Trophoblast cell (in vitro differentiated cells and primary cell): ENCODE results near the gene OBP2A.

Experiments used
- DNase-seq, 2 donors: peaks; one replicate each; pipeline ENCODE4 v3.0.0-alpha.2; 2016
- H2AFZ ChIP-seq: 2 replicates; pipeline ENCODE4 v1.6.1; 2013; ENCODE audit warnings: low read length, moderate library complexity, mild to moderate bottlenecking; ENCODE audit not compliant: insufficient read depth, poor library complexity
- H2AK5ac ChIP-seq: 2 replicates; pipeline ENCODE4 v1.6.1; 2013; ENCODE audit warnings: mild to moderate bottlenecking, low read length
- H2BK120ac ChIP-seq: 2 replicates; pipeline ENCODE4 v1.6.1; 2013; ENCODE audit warnings: low read length, mild to moderate bottlenecking, moderate library complexity; ENCODE audit not compliant: insufficient read depth, poor library complexity
- H2BK12ac ChIP-seq: 2 replicates; pipeline ENCODE4 v1.6.1; 2013; ENCODE audit warnings: mild to moderate bottlenecking, low read length, moderate library complexity
- H2BK5ac ChIP-seq: 2 replicates; pipeline ENCODE4 v1.6.1; 2013; ENCODE audit warnings: low read length, low read depth, moderate library complexity, mild to moderate bottlenecking; ENCODE audit not compliant: poor library complexity
- H3K14ac ChIP-seq: 2 replicates; pipeline ENCODE4 v1.6.1; 2013; ENCODE audit warnings: mild to moderate bottlenecking, low read length
- H3K18ac ChIP-seq: 2 replicates; pipeline ENCODE4 v1.6.1; 2013; ENCODE audit warnings: mild to moderate bottlenecking, low read length
- H3K23ac ChIP-seq: 2 replicates; pipeline ENCODE4 v1.6.1; 2013; ENCODE audit warnings: low read length
- H3K27ac ChIP-seq: 2 replicates; pipeline ENCODE4 v1.5.1; 2013; ENCODE audit warnings: low read depth, mild to moderate bottlenecking, inconsistent platforms, low read length, moderate library complexity
- H3K27me3 ChIP-seq: 2 replicates; pipeline ENCODE4 v1.6.1; 2013; ENCODE audit warnings: inconsistent platforms, mild to moderate bottlenecking, low read length, moderate library complexity; ENCODE audit not compliant: insufficient read depth
- H3K36me3 ChIP-seq, 2 experiments: 1 replicate in 1 of 2; 2 replicates in 1 of 2; pipeline ENCODE4 v1.6.1; 2013; ENCODE audit warnings: low read length in 2 of 2, mild to moderate bottlenecking in 2 of 2, moderate library complexity in 1 of 2; ENCODE audit not compliant: insufficient read depth in 2 of 2, control insufficient read depth in 1 of 2
- H3K4ac ChIP-seq: 2 replicates; pipeline ENCODE4 v1.6.1; 2013; ENCODE audit warnings: low read depth, mild to moderate bottlenecking, low read length, moderate library complexity
- H3K4me1 ChIP-seq, 2 experiments: 1 replicate in 1 of 2; 2 replicates in 1 of 2; pipeline ENCODE4 v1.6.1; 2013; ENCODE audit warnings: low read length in 2 of 2, mild to moderate bottlenecking in 2 of 2, moderate library complexity in 1 of 2; ENCODE audit not compliant: insufficient read depth in 2 of 2, control insufficient read depth in 1 of 2
- H3K4me2 ChIP-seq: 2 replicates; pipeline ENCODE4 v1.6.1; 2013; ENCODE audit warnings: inconsistent platforms, mild to moderate bottlenecking, low read length, moderate library complexity
- H3K4me3 ChIP-seq: 2 replicates; pipeline ENCODE4 v1.5.1; 2013; ENCODE audit warnings: mild to moderate bottlenecking, low read depth, low read length, inconsistent platforms
- H3K79me1 ChIP-seq: one replicate; pipeline ENCODE4 v1.6.1; 2013; ENCODE audit warnings: low read length
- H3K79me2 ChIP-seq: 2 replicates; pipeline ENCODE4 v1.6.1; 2013; ENCODE audit warnings: low read length, mild to moderate bottlenecking; ENCODE audit not compliant: control insufficient read depth, insufficient read depth, poor library complexity
- H3K9ac ChIP-seq: 2 replicates; pipeline ENCODE4 v1.6.1; 2013; ENCODE audit warnings: mild to moderate bottlenecking, low read length
- H3K9me3 ChIP-seq: 2 replicates; pipeline ENCODE4 v1.6.1; 2013; ENCODE audit warnings: low read depth, mild to moderate bottlenecking, control low read depth, inconsistent platforms, low read length; ENCODE audit not compliant: insufficient read depth
- H4K12ac ChIP-seq: 2 replicates; pipeline ENCODE4 v1.6.1; 2013; ENCODE audit warnings: low read depth, mild to moderate bottlenecking, low read length, moderate library complexity
- H4K8ac ChIP-seq: 2 replicates; pipeline ENCODE4 v1.6.1; 2013; ENCODE audit warnings: low read depth, mild to moderate bottlenecking, low read length, moderate library complexity
- H4K91ac ChIP-seq: one replicate; pipeline ENCODE4 v1.6.1; 2013; ENCODE audit warnings: low read depth, mild to moderate bottlenecking, low read length, moderate library complexity
- WGBS: extraction: QIAGEN DNeasy Blood & Tissue Kit; methylation state at CpG from one replicate; pipeline ENCODE4 v1.1.7; 2013; ENCODE audit warnings: missing lambda C conversion rate; ENCODE audit not compliant: insufficient read length, insufficient coverage; ENCODE audit errors: extremely low coverage; 5-methylcytosine and 5-hydroxymethylcytosine counted together

The OBP2A gene

GRCh38 chr9:135587658-135588057, 41.7 kb downstream of the OBP2A start:
- no peaks in the 10 kb centered on the region for H3K36me3 ChIP-seq
- H2AK5ac ChIP-seq: no peak overlapping the region
- H3K4ac ChIP-seq: no peak overlapping the region
- no peak overlapping the region for H4K12ac ChIP-seq
- H3K18ac ChIP-seq: no peak overlapping the region
- no peak overlapping the region for H2BK12ac ChIP-seq
- no peak overlapping the region for H4K8ac ChIP-seq
- peaks cover 0 to 2% of the 10 kb centered on the region in 2 experiments for H3K4me1 ChIP-seq
- H3K9ac ChIP-seq: no peak overlapping the region
- H2BK120ac ChIP-seq: no peak overlapping the region
- H2AFZ ChIP-seq: no peak overlapping the region
- H3K9me3 ChIP-seq: peaks cover 2% of the 10 kb centered on the region
- no peak overlapping the region for H2BK5ac ChIP-seq
- no peaks in the 10 kb centered on the region for H3K79me1 ChIP-seq
- H3K27ac ChIP-seq: no peak overlapping the region
- no peaks in the 10 kb centered on the region for H3K27me3 ChIP-seq
- WGBS: no CpG with 5 or more reads among the region's 7 CpGs
- no peak overlapping the region for H4K91ac ChIP-seq
- no peak overlapping the region for H3K14ac ChIP-seq
- H3K79me2 ChIP-seq: no peaks in the 10 kb centered on the region
- H3K23ac ChIP-seq: no peak overlapping the region
- H3K4me3 ChIP-seq: no peak overlapping the region
- DNase-seq: no peak
- no peak overlapping the region for H3K4me2 ChIP-seq

GRCh38 chr9:135588371-135588770, 42.4 kb downstream of the OBP2A start:
- Histone ChIP-seq H2AFZ (no peak overlapping the region), H3K27ac (no peak overlapping the region), H4K91ac (no peak overlapping the region), H2BK5ac (no peak overlapping the region), H3K9ac (no peak overlapping the region), H3K79me2 (no peaks in the 10 kb centered on the region), H3K23ac (no peak overlapping the region), H3K14ac (no peak overlapping the region), H3K4ac (no peak overlapping the region), H4K8ac (no peak overlapping the region), H3K4me3 (no peak overlapping the region), H3K36me3 (no peaks in the 10 kb centered on the region), H3K9me3 (peaks cover 2% of the 10 kb centered on the region), H2BK12ac (no peak overlapping the region), H4K12ac (no peak overlapping the region), H3K27me3 (no peaks in the 10 kb centered on the region), H2BK120ac (no peak overlapping the region), H3K4me1 (peaks cover 0 to 2% of the 10 kb centered on the region in 2 experiments), H3K79me1 (no peaks in the 10 kb centered on the region), H3K4me2 (no peak overlapping the region), H3K18ac (no peak overlapping the region), H2AK5ac (no peak overlapping the region)
- no CpG with 5 or more reads among the region's 9 CpGs for WGBS
- no peak for DNase-seq

GRCh38 chr9:135588886-135589595, 43.1 kb downstream of the OBP2A start:
- Histone ChIP-seq H3K9ac (no peak overlapping the region), H2BK12ac (no peak overlapping the region), H4K12ac (no peak overlapping the region), H3K27ac (no peak overlapping the region), H3K23ac (no peak overlapping the region), H3K27me3 (no peaks in the 10 kb centered on the region), H3K4ac (no peak overlapping the region), H3K79me2 (no peaks in the 10 kb centered on the region), H3K79me1 (no peaks in the 10 kb centered on the region), H4K91ac (no peak overlapping the region), H2AK5ac (no peak overlapping the region), H2BK120ac (no peak overlapping the region), H3K18ac (no peak overlapping the region), H3K9me3 (peaks cover 2% of the 10 kb centered on the region), H3K14ac (no peak overlapping the region), H3K4me2 (no peak overlapping the region), H3K4me1 (peaks cover 0 to 2% of the 10 kb centered on the region in 2 experiments), H3K36me3 (no peaks in the 10 kb centered on the region), H2BK5ac (no peak overlapping the region), H4K8ac (no peak overlapping the region), H3K4me3 (no peak overlapping the region), H2AFZ (no peak overlapping the region)
- no peak for DNase-seq
- WGBS: no CpG with 5 or more reads among the region's 20 CpGs

- Histone ChIP-seq H4K8ac (no peak overlapping the region), H3K18ac (no peak overlapping the region), H3K27me3 (no peaks in the 10 kb centered on the region), H3K4me1 (peaks cover 0 to 2% of the 10 kb centered on the region in 2 experiments), H3K36me3 (no peaks in the 10 kb centered on the region), H4K91ac (no peak overlapping the region), H3K14ac (no peak overlapping the region), H3K9me3 (peaks cover 2% of the 10 kb centered on the region), H3K79me2 (no peaks in the 10 kb centered on the region), H3K4ac (no peak overlapping the region), H2BK12ac (no peak overlapping the region), H3K27ac (no peak overlapping the region), H3K4me2 (no peak overlapping the region), H3K4me3 (no peak overlapping the region), H2AK5ac (no peak overlapping the region), H2AFZ (no peak overlapping the region), H3K9ac (no peak overlapping the region), H3K23ac (no peak overlapping the region), H4K12ac (no peak overlapping the region), H2BK120ac (no peak overlapping the region), H2BK5ac (no peak overlapping the region), H3K79me1 (no peaks in the 10 kb centered on the region)
- no peak for DNase-seq
- WGBS: no CpG with 5 or more reads among the region's 15 CpGs
These were observed 43.9 kb downstream of the OBP2A start for GRCh38 chr9:135589596-135590485.
